ENCODE measurements around the gene ZNF423.

The ZNF423 gene

GRCh38 chr16:49848530-49848929 is 7.4 kb downstream of the ZNF423 start:
- no peak for DNase-seq

- DNase-seq: no peak
Measured at GRCh38 chr16:49846800-49847199, 9.1 kb downstream of the ZNF423 start.

- DNase-seq: no peak
Measured at GRCh38 chr16:49844359-49844758, 11.6 kb downstream of the ZNF423 start.

GRCh38 chr16:49843758-49844157 is 12.2 kb downstream of the ZNF423 start:
- no peak for DNase-seq

GRCh38 chr16:49842972-49843371 is 12.9 kb downstream of the ZNF423 start:
- DNase-seq: no peak

GRCh38 chr16:49839017-49839825 is 16.7 kb downstream of the ZNF423 start:
- DNase-seq: no peak

GRCh38 chr16:49838441-49839016 is 17.4 kb downstream of the ZNF423 start:
- no peak for DNase-seq

DNA sequence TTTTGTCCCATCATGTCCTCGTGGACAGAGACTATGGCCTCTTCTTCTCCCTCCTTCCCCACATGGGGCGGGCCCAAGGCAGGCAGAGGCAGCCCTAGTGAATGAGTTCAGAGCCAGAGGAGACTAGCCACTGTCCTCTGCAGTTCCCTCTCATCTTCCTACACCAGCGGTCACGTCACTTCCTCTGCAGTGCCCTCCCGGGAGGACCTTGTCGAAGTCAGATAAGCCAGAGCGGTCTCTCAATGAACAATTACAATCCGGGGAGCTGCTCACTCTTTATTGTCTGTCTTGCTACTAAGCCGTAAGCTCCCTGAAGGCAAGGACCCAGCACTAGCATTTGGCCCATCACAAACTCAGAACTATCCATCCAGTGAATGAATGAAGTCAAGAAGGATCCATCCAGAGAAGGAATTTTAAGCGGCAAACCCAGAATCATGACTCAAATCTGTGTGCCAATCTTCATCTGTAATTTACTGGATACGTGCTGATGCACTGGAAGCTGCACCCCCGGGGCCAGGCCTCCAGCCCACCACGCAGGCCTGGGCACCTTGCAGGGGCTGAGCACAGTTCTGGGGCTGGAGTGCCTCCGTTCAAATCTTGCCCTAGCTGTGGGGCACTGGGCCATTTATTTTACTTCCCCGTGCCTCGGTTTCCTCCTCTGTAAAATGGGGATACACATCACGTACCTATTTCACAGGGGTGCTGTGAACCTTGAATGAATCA is 18.1 kb downstream of the ZNF423 start:
- DNase-seq: no peak

GRCh38 chr16:49836668-49837067 is 19.2 kb downstream of the ZNF423 start:
- DNase-seq: no peak

GRCh38 chr16:49836218-49836617 is 19.7 kb downstream of the ZNF423 start:
- no peak for DNase-seq

DNA sequence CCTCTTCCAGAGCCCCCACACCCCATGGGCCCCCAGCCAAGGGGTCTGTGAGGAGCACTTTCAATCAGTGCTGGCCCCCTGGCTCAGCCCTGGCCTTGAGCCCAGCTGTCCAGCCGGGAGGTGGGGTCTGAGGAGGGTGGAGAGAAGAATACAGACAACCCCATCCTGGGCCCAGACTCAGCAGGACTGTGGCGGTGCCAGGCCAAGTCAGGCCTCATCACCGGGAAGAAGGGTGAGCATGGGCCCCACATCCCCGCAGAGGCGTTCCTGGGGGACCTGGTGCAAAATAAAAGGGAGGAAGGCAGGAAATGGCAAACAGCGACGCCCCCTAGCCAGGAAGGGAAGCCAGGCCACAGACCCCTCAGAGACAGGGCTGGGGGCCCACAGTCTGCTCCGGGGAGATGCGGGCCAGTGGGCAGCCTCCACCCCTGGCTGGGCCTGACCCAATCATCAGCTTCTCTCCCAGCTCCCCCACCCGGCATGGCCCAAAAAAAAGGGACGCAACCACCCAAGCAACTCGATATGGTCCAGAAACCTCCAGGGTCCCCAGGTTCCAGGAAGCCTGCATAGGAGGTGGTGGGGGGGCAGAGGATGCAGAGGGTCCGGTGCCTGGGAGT is 20.6 kb downstream of the ZNF423 start:
- DNase-seq: no peak

DNA sequence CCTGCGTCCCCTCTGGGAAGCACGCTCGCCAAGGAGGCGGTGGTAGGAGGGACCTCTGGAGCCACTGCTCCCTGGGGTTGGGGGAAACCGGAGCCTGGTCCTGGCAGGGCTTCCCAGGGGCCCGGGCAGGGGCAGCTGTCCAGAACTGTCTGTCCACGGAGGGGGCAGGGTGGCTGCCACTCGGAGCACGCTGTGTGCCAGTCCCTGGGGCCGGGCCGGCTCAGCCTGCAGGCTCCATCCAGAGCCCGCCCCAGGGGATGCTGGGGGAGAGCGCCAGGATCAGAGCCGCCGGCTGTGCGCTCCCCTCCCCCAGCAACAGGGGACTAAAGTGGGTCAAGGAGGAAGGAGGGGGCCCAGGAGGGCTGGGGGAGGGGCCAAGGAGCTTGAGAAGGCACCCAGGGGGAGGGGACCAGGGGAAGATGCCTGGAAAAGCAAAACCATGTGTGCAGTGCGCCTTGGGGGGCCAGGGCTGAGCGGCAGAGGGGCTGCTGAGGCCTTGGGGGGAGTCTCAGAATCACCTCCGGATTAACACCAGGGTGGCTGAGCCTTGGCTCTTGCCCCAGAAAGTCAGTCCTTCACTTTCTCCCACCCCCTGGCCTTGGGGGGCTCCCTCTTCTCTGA is 21.3 kb downstream of the ZNF423 start:
- DNase-seq: no peak

- DNase-seq: no peak
Measured at GRCh38 chr16:49833796-49834530, 21.9 kb downstream of the ZNF423 start.

GRCh38 chr16:49833085-49833484 is 22.8 kb downstream of the ZNF423 start:
- DNase-seq: no peak

GRCh38 chr16:49832177-49832576 is 23.7 kb downstream of the ZNF423 start:
- no peak for DNase-seq

- no peak for DNase-seq
Measured at GRCh38 chr16:49830873-49831272, 25.0 kb downstream of the ZNF423 start.

DNA sequence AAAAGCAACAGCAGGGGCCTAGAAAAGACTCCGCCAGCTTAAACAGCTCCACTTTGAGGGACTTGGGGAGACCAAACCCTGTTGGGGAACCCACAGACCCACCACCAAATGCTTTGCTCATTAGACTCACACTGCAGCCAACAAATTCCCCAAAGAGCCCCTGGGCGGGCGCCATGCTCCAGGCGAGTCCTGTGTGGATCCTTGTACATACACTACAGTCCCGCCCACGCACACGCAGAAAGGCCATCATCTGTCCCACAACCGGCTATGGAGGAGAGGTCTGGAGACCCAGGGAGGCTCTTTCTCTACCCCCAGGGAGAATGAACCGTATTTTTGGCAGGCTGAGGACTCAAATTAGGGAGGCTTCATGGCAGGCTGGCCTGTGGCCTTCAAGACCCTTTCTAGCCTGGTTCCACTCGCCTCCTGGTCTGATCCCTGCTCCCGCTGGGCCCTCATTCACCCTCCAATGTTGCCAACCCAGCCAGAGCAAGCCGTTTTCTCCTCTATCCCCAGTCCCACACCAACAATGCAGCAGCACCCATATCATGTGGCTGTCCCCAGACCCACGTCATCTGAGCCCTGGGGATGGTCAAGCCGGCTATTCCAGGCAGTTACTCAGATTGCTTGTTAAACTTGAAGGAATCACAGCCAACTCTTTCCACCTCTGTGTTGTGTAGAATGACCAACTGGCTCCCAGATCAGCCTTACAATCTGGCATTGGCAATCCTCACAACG is 27.2 kb downstream of the ZNF423 start:
- no peak for DNase-seq

- DNase-seq: no peak
Measured at GRCh38 chr16:49827805-49828438, 28.0 kb downstream of the ZNF423 start.

GRCh38 chr16:49826515-49826914 is 29.4 kb downstream of the ZNF423 start:
- DNase-seq: no peak

GRCh38 chr16:49825041-49825440 is 30.9 kb downstream of the ZNF423 start:
- no peak for DNase-seq

- no peak for DNase-seq
Measured at GRCh38 chr16:49824593-49824992, 31.3 kb downstream of the ZNF423 start.

Measured in inflammatory macrophage (primary cell).